K562 (cell line): ENCODE measurements around the gene CNDP2. TPM values are rescaled to one million over a fixed set of nuclear protein-coding genes. Genes with fewer than 3 reads are reported as not detected.

Experiments
- ATAC-seq: fragments of 200-7000 bp; cut with Tn5 transposase; 3 replicates; pipeline ENCODE4 v1.9.1; 2020; ENCODE audit warnings: moderate library complexity
- BruUV-seq: library from RNA; stranded (reverse); fragments of 400-500 nt; replicated peaks from 2 replicates; lab custom pipeline; 2021; lab: Mats Ljungman, UMichigan
- CTCF ChIA-PET: fragments of 300-600 bp; formaldehyde crosslinking; extraction: SDS; loops from one replicate; lab custom pipeline; 2021; ENCODE audit warnings: low intra/inter-chr PET ratio; lab: Yijun Ruan, JAX
- POLR2A ChIA-PET: fragments of 300-600, 350-650 bp; sonication (Branson Sonifier 250); formaldehyde crosslinking; extraction: SDS; loops from one replicate; lab custom pipeline; 2021; ENCODE audit warnings: antibody characterized with exemption, inconsistent platforms; lab: Yijun Ruan, JAX
- DNase-seq, 4 experiments: peaks; one replicate each; pipeline versions ENCODE4 v3.0.0 to v3.0.0-alpha.2; 2011 to 2018; ENCODE audit warnings: low spot score in 3 of 4, mixed read lengths in 3 of 4; ENCODE audit errors: extremely low read depth in 1 of 4
- FAIRE-seq: peaks from 2 replicates; lab custom pipeline; 2011; peaks lifted over from hg19 to GRCh38; lab: Jason Lieb, UNC
- H2AFZ ChIP-seq: 2 replicates; pipeline ENCODE4 v1.6.0; 2011; ENCODE audit warnings: low read depth, low read length, control low read depth, inconsistent platforms
- H3K27ac ChIP-seq: fragments of 200-600 bp; 3 replicates; pipeline ENCODE4 v1.8.0; 2011; ENCODE audit warnings: low read depth, mild to moderate bottlenecking, control low read depth, inconsistent platforms, low read length, moderate library complexity, mixed read lengths; ENCODE audit errors: extremely low read depth
- H3K27me3 ChIP-seq, 2 experiments: fragments of 300-600 bp in 1 of 2; 2 replicates in 1 of 2; 3 replicates in 1 of 2; pipeline versions ENCODE4 v1.6.0 to v1.8.0; 2011; ENCODE audit warnings: inconsistent platforms in 2 of 2, low read length in 2 of 2, mild to moderate bottlenecking in 1 of 2, mixed read lengths in 1 of 2, moderate library complexity in 1 of 2; ENCODE audit not compliant: control insufficient read depth in 2 of 2, insufficient read depth in 2 of 2
- H3K36me3 ChIP-seq: fragments of 300-600 bp; 3 replicates; pipeline ENCODE4 v1.8.0; 2011; ENCODE audit warnings: mild to moderate bottlenecking, low read length, inconsistent platforms; ENCODE audit not compliant: control insufficient read depth, insufficient read depth
- H3K4me1 ChIP-seq, 2 experiments: fragments of 200-600 bp in 1 of 2; replicated peaks in 1 of 2; 2 replicates in 1 of 2; 3 replicates in 1 of 2; pipeline versions ENCODE4 v1.5.1 to v1.8.0; 2011; ENCODE audit warnings: inconsistent platforms in 2 of 2, low read length in 2 of 2, mild to moderate bottlenecking in 1 of 2, mixed read lengths in 1 of 2, moderate library complexity in 1 of 2; ENCODE audit not compliant: control insufficient read depth in 2 of 2, insufficient read depth in 2 of 2
- H3K4me2 ChIP-seq: 2 replicates; pipeline ENCODE4 v1.6.1; 2011; ENCODE audit warnings: low read length, control low read depth, inconsistent platforms, mixed read lengths; ENCODE audit not compliant: insufficient read depth
- H3K4me3 ChIP-seq: fragments of 200-600 bp; sonication (generic), shearing (Covaris generic); 2 replicates; pipeline ENCODE4 v1.5.1; 2016; ENCODE audit warnings: control low read depth, inconsistent platforms
- H3K79me2 ChIP-seq: fragments of 200-600 bp; 3 replicates; pipeline ENCODE4 v1.8.0; 2011; ENCODE audit warnings: low read length, inconsistent platforms; ENCODE audit not compliant: control insufficient read depth, insufficient read depth
- H3K9ac ChIP-seq, 2 experiments: 2 replicates each; pipeline versions ENCODE4 v1.6.0 to v1.6.1; 2011; ENCODE audit warnings: low read depth in 2 of 2, low read length in 2 of 2, control low read depth in 1 of 2, inconsistent platforms in 1 of 2, mild to moderate bottlenecking in 1 of 2, mixed read lengths in 1 of 2; ENCODE audit not compliant: insufficient read depth in 1 of 2
- H3K9me1 ChIP-seq: one replicate; pipeline ENCODE4 v1.6.0; 2011; ENCODE audit warnings: inconsistent platforms, mild to moderate bottlenecking, low read length, moderate library complexity; ENCODE audit not compliant: control insufficient read depth, insufficient read depth
- H3K9me3 ChIP-seq: replicated peaks from 2 replicates; pipeline ENCODE4 v1.5.1; 2011; ENCODE audit warnings: low read depth, low read length, inconsistent platforms; ENCODE audit not compliant: control insufficient read depth, insufficient read depth
- H4K20me1 ChIP-seq: replicated peaks from 2 replicates; pipeline ENCODE4 v1.6.1; 2011; ENCODE audit warnings: low read length, inconsistent platforms, mixed read lengths; ENCODE audit not compliant: control insufficient read depth, insufficient read depth
- BDP1 ChIP-seq: IDR thresholded peaks from 3 replicates; pipeline ENCODE4 v1.6.1; 2011; ENCODE audit not compliant: insufficient read length, insufficient read depth
- CREB1 ChIP-seq, 2 experiments: sonication (generic) in 1 of 2; formaldehyde crosslinking in 1 of 2; IDR thresholded peaks; 2 replicates each; pipeline versions ENCODE4 v1.6.1 to v1.8.0; 2012 to 2022; ENCODE audit warnings: inconsistent platforms in 1 of 2, mild to moderate bottlenecking in 1 of 2, missing genetic modification reagents in 1 of 2, moderate library complexity in 1 of 2
- ERF ChIP-seq: fragments of 450-650 bp; formaldehyde crosslinking; IDR thresholded peaks from 2 replicates; pipeline ENCODE4 v1.4.0; 2020; ENCODE audit warnings: mild to moderate bottlenecking, mixed read lengths
- FOXK2 ChIP-seq, 2 experiments: fragments of 450-650 bp; IDR thresholded peaks in 1 of 2; conservative IDR thresholded peaks in 1 of 2; 2 replicates each; pipeline ENCODE4 v1.6.1; 2016; ENCODE audit warnings: low read depth in 2 of 2, mild to moderate bottlenecking in 1 of 2
- HMG20A ChIP-seq: fragments of 450-650 bp; formaldehyde crosslinking; conservative IDR thresholded peaks from 2 replicates; pipeline ENCODE4 v1.4.0; 2020; ENCODE audit warnings: mild to moderate bottlenecking, mixed read lengths
- POLR2A ChIP-seq: fragments of 450-650 bp; conservative IDR thresholded peaks from 2 replicates; pipeline ENCODE4 v1.6.1; 2016
- POLR2AphosphoS5 ChIP-seq: IDR thresholded peaks from 2 replicates; pipeline ENCODE4 v1.6.1; 2011; ENCODE audit warnings: mild to moderate bottlenecking, low read depth, low read length, moderate library complexity; ENCODE audit not compliant: control insufficient read depth, insufficient read depth
- RFX1 ChIP-seq: fragments of 450-650 bp; IDR thresholded peaks from 2 replicates; pipeline ENCODE4 v1.6.1; 2016; ENCODE audit warnings: mild to moderate bottlenecking, moderate library complexity
- SOX6 ChIP-seq: fragments of 450-650 bp; IDR thresholded peaks from 2 replicates; pipeline ENCODE4 v1.6.1; 2014; ENCODE audit warnings: mild to moderate bottlenecking
- TEAD4 ChIP-seq, 2 experiments: sonication (generic) in 1 of 2; formaldehyde crosslinking in 1 of 2; IDR thresholded peaks; 2 replicates each; pipeline versions ENCODE4 v1.6.1 to v1.8.0; 2012 to 2022; ENCODE audit warnings: borderline replicate concordance in 1 of 2, inconsistent platforms in 1 of 2, low read length in 1 of 2, mild to moderate bottlenecking in 1 of 2, missing genetic modification reagents in 1 of 2
- ZNF184 ChIP-seq: sonication (generic); formaldehyde crosslinking; IDR thresholded peaks from 2 replicates; pipeline ENCODE4 v1.5.0; 2020; ENCODE audit warnings: missing genetic modification reagents
- ZNF444 ChIP-seq: fragments of 250-450 bp; sonication (Bioruptor Pico); IDR thresholded peaks from 2 replicates; pipeline ENCODE4 v1.4.0; 2020; ENCODE audit warnings: mild to moderate bottlenecking, moderate library complexity
- ZNF717 ChIP-seq: fragments of 250-450 bp; sonication (Bioruptor Pico); IDR thresholded peaks from 2 replicates; pipeline ENCODE4 v1.5.0; 2021
- ZNF77 ChIP-seq: fragments of 250-450 bp; sonication (Bioruptor Pico); IDR thresholded peaks from 2 replicates; pipeline ENCODE4 v1.5.0; 2020
- ZSCAN32 ChIP-seq: fragments of 450-650 bp; formaldehyde crosslinking; IDR thresholded peaks from 2 replicates; pipeline ENCODE4 v1.4.0; 2020; ENCODE audit warnings: mild to moderate bottlenecking, moderate library complexity
- WGBS: fragments of 100-300 bp; shearing (Covaris generic); methylation state at CpG from one replicate; pipeline ENCODE4 v1.1.6; 2016; ENCODE audit warnings: low coverage, mixed read lengths; ENCODE audit not compliant: insufficient coverage; ENCODE audit errors: missing lambda C conversion rate; 5-methylcytosine and 5-hydroxymethylcytosine counted together
- in situ Hi-C: fragments of 300-500 bp; cut with MboI; formaldehyde crosslinking; loops from 4 replicates; pipeline ENCODE4 v1.15.0; 2018; ENCODE audit warnings: inconsistent platforms, mixed read lengths
- intact Hi-C: fragments of 100-400 bp; cut with micrococcal nuclease; formaldehyde crosslinking; loops from 2 replicates; pipeline ENCODE4 v1.14.2; 2022
- polyA plus RNA-seq, 8 experiments: library from polyadenylated mRNA; depleted of rRNA in 4 of 8; stranded (reverse) in 5 of 8; unstranded in 3 of 8; fragments of >200 nt; fragmentation: Nextera tagmentation in 2 of 8; fragmentation: Illumina TruSeq in 1 of 8; extraction: Ambion mirVana in 2 of 8; extraction: Trizol in 1 of 8; gene quantifications; 2 replicates each; pipeline versions ENCODE4 v1.2.1 to v1.2.3, GENCODE V29; 2011 to 2014; ENCODE audit warnings: inconsistent platforms in 1 of 8, missing spikeins in 1 of 8
- total RNA-seq, 7 experiments: library from RNA; depleted of rRNA in 6 of 7; stranded (reverse); fragments of >200 nt in 6 of 7; fragmentation: Illumina TruSeq in 2 of 7; extraction: Trizol in 2 of 7; gene quantifications; 2 replicates each; pipeline versions ENCODE4 v1.2.1 to v1.2.3, GENCODE V29; 2011 to 2021; ENCODE audit warnings: low replicate concordance in 1 of 7
- TF ChIP-seq, protein P1 (sequence below): fragments of 250-450 bp; sonication (Bioruptor Pico); IDR thresholded peaks from 2 replicates; pipeline ENCODE4 v1.8.0; 2021; ENCODE audit warnings: borderline replicate concordance, mild to moderate bottlenecking, moderate library complexity; ENCODE audit not compliant: poor library complexity, severe bottlenecking
- TF ChIP-seq, protein P2 (sequence below), 2 experiments: fragments of 450-650 bp in 1 of 2; sonication (generic) in 1 of 2; formaldehyde crosslinking; conservative IDR thresholded peaks; 2 replicates each; pipeline versions ENCODE4 v1.4.0 to v1.8.1; 2020 to 2022; ENCODE audit warnings: mild to moderate bottlenecking in 1 of 2, missing genetic modification reagents in 1 of 2
- TF ChIP-seq, protein P3 (sequence below): sonication (generic); formaldehyde crosslinking; IDR thresholded peaks from 2 replicates; pipeline ENCODE4 v1.8.1; 2023; ENCODE audit warnings: mild to moderate bottlenecking, missing genetic modification reagents

CNDP2 gene
- total and polyA plus RNA-seq, 9 of the 15 experiments (the other 6 are each of a cell fraction or from before 2014, with no cell fraction given): 34.1 to 128 (median 53.8) TPM

DNA sequence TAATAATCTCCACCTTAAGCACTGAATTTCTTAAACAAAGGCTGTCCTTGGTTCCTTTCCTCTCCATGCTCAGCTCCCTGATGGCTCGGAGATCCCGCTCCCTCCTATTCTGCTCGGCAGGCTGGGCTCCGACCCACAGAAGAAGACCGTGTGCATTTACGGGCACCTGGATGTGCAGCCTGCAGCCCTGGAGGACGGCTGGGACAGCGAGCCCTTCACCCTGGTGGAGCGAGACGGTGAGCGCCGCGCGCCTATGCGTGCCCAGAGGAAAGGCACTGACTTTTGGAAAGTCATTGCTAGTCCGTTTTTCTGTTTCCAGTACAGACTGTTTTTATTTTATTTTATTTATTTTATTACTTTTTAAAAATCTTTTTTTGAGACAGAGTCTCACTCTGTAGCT, 9.6 kb downstream of the CNDP2 start:
- Histone ChIP-seq H3K9me3 (no peaks in the 10 kb centered on the region), H3K9me1 (no peaks in the 10 kb centered on the region), H4K20me1 (0 out of 2 replicates have a peak, but pooled peaks cover 4% of the 10 kb centered on the region), H3K4me2 (no peak overlapping the region), H2AFZ (no peak overlapping the region), H3K9ac (no peak overlapping the region)
- 95% methylated on average over 4 of the region's 16 CpGs for WGBS
- POLR2A ChIA-PET: interaction anchor here (0.6 kb wide), 3 partner anchors 21 to 1055 kb away, joined by 3 to 4 read pairs (median 3); no protein-coding TSS in a partner anchor
- DNase-seq: no peak
- TF ChIP-seq ZSCAN32 (CRISPR knock-in tag) (no peak), RFX1 (no peak), ERF (CRISPR knock-in tag) (no peak), TEAD4 (IDR thresholded peaks at IDR 0.05; ENCODE audit: low read length) (no peak), TEAD4 (CRISPR knock-in tag; IDR thresholded peaks at IDR 0.05; ENCODE audit: borderline replicate concordance) (no peak), ZNF184 (CRISPR knock-in tag) (no peak), FOXK2 (conservative IDR thresholded peaks at IDR 0.05 in 1 of 2, IDR thresholded peaks at IDR 0.05 in 1 of 2; ENCODE audit: low read depth in 2 of 2) (no peak), SOX6 (no peak), POLR2A (no peak), ZNF444 (CRISPR knock-in tag) (no peak), ZNF77 (CRISPR knock-in tag) (no peak), CREB1 (IDR thresholded peaks at IDR 0.05) (no peak), CREB1 (CRISPR knock-in tag; IDR thresholded peaks at IDR 0.05) (no peak), HMG20A (CRISPR knock-in tag) (no peak), POLR2AphosphoS5 (no peak), ZNF717 (no peak), BDP1 (no peak)
- TF ChIP-seq, protein P1, sequence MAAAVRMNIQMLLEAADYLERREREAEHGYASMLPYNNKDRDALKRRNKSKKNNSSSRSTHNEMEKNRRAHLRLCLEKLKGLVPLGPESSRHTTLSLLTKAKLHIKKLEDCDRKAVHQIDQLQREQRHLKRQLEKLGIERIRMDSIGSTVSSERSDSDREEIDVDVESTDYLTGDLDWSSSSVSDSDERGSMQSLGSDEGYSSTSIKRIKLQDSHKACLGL: no peak
- TF ChIP-seq, protein P2, sequence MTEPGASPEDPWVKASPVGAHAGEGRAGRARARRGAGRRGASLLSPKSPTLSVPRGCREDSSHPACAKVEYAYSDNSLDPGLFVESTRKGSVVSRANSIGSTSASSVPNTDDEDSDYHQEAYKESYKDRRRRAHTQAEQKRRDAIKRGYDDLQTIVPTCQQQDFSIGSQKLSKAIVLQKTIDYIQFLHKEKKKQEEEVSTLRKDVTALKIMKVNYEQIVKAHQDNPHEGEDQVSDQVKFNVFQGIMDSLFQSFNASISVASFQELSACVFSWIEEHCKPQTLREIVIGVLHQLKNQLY (CRISPR knock-in tag; conservative IDR thresholded peaks at IDR 0.05): no peak
- TF ChIP-seq, protein P3, sequence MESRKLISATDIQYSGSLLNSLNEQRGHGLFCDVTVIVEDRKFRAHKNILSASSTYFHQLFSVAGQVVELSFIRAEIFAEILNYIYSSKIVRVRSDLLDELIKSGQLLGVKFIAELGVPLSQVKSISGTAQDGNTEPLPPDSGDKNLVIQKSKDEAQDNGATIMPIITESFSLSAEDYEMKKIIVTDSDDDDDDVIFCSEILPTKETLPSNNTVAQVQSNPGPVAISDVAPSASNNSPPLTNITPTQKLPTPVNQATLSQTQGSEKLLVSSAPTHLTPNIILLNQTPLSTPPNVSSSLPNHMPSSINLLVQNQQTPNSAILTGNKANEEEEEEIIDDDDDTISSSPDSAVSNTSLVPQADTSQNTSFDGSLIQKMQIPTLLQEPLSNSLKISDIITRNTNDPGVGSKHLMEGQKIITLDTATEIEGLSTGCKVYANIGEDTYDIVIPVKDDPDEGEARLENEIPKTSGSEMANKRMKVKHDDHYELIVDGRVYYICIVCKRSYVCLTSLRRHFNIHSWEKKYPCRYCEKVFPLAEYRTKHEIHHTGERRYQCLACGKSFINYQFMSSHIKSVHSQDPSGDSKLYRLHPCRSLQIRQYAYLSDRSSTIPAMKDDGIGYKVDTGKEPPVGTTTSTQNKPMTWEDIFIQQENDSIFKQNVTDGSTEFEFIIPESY (CRISPR knock-in tag): no peak
- TF ChIP-seq, all 486 proteins: peak for 0
- Histone ChIP-seq H3K4me3 (no peak overlapping the region), H3K27ac (no peak overlapping the region), H3K4me1 (peaks cover 8 to 16% of the 10 kb centered on the region in 2 experiments; a peak in 4 of 5 replicates), H3K27me3 (no peaks in the 10 kb centered on the region), H3K79me2 (no peaks in the 10 kb centered on the region; the same call in 2 of the 3 replicates), H3K36me3 (peaks cover 87% of the 10 kb centered on the region; the same call in 2 of the 3 replicates)
- intact Hi-C loops: no loop called here
- CTCF ChIA-PET: no interaction called here
- FAIRE-seq (no peak), ATAC-seq (no peak)
- no TSS peak for BruUV-seq
- in situ Hi-C loops: no loop called here
